Stimulated activated CD8-positive, alpha-beta memory T cell treated with anti-CD3 and anti-CD28 coated beads, Interleukin-15, amount 100 ng/mL, for 4 hours (primary cell): ENCODE data around the gene ITGB2.

ENCODE experiments used
- DNase-seq, 2 donors: peaks; one replicate each; pipeline ENCODE4 v3.0.0-alpha.2; 2020; ENCODE audit warnings: low read depth in 2 of 2

Gene ITGB2

DNA sequence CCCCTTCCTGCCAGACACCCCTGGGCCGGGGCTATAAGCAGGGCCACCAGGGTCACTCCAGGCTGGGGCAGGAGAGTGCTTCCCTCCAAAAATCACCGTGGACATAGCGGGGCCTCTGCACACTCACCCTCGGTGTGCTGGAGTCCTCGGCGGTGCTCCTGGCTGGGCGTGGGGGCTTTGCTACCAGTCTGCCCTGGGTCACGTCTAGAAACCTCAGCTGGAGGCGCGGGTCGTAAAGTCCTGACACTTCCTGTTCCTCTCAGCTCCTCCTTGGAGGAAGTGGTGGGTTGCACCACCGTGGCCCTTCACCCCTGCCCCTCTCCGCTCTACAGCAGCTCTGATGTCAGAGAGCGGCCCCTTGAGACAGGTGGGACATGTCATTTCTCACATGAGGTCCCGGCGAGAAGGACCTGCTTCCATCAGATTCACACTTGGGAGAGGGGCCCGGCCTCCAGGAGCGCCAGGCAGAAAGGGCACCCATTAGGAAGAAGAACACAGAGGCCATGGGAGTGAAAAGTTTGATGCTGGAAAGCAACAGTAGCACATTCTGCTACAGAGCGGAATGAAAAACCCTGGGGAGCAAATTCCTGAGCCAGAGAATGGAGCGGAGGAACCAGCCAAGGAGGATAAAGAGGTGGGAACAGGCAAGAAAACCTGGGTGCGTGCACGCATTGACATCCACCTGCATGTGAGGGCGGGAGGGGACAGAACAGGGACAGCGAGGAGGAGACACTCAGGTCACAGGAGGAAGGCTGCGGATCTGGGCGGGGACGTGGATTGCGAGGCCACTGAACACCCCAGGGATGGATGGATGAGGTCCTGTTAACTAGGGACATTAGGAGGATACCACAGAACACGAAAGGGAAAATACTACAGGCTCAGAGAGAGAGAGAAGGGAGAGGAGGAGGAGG is at the start of gene ITGB2:
Gene ITGB2 (minus strand): TSS at position 206 of the 911 bp plus-strand sequence. CDS start 10,117 bp downstream, outside the sequence.
- DNase-seq = peak in 1 of 2 donors; percentile 51

DNA sequence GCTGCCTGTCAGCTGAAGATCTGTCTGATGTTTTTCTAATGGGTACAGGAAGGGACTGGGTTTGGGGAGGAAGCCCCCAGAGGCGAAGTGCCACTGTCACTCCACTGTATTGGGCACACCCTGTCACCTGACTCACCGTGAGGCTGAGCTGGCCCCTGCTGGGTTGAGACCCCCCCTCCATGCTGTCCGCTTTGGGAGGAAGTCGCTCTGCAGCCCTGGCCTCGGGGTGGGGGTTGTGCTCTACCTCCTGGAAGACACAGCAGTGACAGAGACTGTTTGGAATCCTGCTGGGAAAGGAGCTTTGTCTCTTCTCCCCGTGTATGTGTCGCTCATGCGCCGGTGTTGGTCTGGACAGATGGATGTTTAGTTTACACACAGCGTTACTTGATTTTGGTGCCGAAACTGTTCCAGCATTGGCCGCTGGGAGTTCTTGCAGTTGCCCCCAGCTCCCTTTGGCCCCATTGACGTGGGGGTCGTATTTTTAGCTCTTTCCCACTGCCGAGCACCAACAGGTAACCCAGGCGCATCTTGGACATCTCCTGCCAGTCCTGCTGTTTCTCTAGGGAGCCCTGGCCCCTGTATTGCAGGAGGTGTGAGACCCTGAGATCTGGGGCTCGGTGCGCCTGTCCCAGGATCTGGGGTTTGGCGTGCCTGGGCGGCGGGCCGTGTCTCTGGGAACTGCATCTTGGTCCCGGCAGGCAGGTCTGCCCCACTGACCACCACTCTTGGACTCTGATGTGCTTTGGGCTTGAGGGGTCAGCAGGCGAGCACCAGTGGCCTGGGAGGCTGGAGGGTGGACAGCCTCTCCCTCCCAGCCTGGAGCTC is 49.4 kb upstream of the ITGB2 start:
- no peak for DNase-seq

DNA sequence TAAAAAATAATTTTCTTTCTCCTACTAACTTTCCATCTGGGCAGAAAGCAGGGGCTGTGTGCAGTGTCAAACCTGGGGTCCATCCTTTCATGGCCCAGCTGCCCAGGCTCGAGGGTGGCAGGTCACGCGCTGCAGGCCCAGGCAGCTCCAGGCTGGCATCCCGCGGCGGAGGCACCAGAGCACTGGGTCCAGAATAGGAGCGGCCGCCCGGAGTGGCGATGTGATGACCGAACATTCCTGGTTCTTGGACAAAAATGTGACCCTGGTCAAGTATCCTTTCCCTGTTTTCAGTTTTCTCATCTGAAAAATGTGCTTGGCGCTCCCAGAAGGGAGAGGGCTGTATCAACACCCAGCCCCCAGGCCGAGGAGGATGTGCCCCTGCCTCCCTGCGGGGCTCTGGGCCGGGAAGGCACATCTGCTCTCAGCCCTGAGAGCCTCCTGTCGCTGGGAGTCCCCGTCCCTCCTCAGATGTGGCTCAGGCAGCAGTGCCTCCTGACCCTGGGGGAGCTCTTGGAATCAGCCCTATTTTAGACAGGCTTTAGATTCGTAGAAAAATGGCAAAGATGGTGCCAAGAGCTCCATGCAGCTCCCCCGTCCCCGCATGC is 48.5 kb upstream of the ITGB2 start:
- no peak for DNase-seq

DNA sequence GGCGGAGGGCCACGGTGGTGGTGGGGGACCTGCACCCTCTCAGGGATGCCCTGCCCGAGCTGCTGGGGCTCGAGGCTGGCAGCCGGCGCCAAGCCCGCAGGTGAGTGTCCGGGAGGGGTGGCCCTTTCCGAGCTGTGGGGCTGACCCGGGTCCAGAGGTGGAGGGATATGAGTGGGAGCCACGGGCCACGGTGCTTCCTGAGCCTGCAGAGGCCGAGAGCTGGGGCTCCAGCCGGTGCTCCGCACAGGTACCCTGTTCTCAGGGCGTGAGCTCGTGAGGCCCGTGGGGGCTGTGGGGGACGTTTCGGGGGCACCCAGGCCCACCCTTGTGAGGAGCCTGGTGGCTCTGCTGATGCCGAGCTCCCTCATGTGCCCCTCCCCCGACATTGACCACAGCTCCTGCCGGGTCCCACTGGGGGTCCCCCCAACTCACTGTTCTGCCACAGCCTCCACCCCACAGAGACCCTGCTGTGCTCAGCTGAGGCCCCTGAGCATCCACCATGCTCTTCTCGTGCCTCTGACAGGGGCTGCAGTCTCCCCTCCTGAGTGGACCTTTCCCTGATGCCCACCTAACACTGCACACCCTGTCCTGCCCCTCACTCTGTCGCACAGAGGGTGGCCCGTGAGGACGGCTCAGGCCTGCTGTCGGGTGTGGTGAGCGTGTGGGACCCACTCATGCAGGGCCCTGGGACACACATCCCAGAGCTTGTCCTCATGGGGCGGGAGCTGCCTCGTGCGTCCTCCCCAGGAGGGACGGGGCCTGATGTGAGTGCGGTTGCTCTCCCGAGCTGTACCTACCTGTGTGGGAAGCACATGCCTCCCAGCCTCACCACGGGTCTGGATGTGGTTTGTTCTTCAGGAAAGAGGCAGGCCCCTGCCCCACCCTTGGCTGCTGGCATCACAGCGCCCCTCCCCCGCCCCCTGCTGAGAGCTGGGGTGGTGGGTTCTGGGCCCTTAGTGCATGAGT is 46.7 kb upstream of the ITGB2 start:
- no peak for DNase-seq

- no peak for DNase-seq
These were observed 45.7 kb upstream of the ITGB2 start for GRCh38 chr21:44966135-44967081.

- peak in 1 of 2 donors; percentile 13 for DNase-seq
These were observed 44.7 kb upstream of the ITGB2 start for GRCh38 chr21:44965251-44966022.

DNA sequence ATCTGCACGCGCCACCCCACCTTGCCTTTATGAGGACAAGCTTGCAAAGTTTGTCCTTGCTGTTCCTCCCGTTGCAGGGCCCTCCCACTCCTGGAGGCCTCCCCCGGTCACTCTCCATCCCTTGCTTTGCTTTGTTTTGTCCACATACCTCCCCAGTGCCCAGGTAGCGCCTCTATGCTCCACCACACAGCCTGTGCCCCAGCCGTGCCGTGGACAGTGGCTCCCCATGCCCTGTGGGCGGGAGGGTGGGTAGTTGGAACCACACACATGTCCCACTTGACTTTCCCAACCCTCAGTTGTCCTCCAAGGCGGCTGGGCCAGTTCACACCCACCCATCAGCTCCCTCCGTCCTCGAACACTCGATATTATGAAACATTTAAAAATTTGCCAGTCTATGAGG is 43.7 kb upstream of the ITGB2 start:
- no peak for DNase-seq

- DNase-seq = no peak
These were observed 41.8 kb upstream of the ITGB2 start for GRCh38 chr21:44962403-44962966.

DNA sequence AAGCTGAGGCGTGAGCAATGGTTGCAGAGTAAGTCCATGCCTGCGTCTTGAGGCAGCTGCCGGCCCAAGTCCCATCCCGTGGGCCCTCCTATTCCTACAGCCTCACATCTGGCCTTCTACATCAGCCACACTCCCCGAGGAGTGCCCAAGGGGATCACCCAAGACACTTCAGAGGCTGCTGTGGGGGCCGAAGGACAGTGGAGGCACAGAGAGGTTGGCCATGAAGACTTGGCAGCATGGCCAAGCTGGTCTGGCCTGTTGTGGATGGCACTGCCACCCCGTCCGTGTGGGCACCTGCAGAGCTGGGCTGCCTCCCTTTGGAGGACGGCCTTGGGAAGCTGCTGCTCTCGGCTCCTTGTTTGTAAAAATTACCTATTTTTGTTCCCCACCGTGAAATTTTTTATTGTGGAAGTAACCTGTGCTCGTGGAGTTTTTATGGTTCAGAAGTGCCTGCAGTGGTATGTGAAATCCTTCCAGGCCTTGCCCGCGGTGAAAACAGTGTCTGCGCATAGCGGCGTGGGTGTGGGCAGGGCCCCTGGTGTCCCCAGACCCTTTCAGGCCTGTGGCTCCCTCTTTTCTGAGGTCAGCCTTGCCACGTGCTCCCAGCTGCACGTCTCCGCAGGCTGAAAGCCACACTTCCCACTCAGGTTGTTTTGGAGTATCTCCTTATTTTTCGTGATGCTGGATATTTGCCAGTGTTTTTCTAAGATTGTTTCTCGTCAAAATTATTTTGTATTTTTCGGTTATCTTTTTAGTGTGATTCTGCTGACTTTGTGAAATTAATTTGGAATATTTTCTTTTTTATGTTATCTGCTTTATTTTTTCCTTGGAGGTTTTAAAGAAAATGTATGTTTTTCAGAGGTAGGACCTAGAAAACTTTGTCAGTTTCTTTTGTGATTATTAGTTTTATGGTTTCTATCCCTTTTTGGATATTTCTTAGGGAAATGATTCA is 39.7 kb upstream of the ITGB2 start:
- no peak for DNase-seq

- DNase-seq = no peak
These were observed 38.8 kb upstream of the ITGB2 start for GRCh38 chr21:44959376-44960091.

GRCh38 chr21:44958471-44959191 is 37.9 kb upstream of the ITGB2 start:
- DNase-seq = no peak

GRCh38 chr21:44957901-44958451 is 37.3 kb upstream of the ITGB2 start:
- DNase-seq = no peak

DNA sequence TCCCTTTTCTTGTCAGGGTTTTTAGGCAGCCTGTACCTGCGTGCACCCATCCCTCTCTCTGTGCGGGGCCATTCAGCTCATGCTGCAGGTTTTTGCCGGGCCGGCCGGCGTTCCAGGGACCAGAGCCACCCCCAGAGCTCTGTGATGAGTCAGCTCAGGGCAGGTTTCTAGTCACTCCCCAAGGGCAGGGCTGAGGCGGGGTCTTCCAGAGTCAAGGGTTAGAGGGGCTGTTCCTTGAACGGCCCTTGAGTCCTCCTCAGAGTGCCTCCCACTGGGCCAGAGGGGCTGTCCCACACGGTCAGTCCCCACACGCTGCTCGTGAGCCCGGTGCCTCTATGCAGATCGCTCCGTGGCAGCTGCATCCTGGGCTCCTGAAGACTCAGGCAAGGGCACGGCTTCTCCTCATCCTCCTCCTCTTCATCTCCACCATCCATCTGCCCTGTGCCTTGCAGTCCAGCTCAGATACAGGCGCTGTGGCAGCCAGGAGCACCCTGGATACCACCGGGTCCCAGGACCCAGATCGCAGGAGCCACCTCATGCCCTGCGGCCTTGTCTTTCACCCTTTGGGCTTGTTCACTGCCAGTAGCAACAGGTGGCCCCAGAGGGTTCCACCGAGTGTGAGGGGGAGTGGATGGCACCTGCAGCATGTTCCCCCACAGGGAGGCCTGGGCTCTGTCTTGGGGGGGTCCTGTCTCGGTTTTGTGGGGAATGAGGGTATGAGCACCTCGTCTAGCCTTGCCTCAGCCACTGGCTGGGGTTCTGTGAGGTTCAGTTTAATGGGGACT is 36.5 kb upstream of the ITGB2 start:
- no peak for DNase-seq

GRCh38 chr21:44956356-44957046 is 35.8 kb upstream of the ITGB2 start:
- no peak for DNase-seq

DNA sequence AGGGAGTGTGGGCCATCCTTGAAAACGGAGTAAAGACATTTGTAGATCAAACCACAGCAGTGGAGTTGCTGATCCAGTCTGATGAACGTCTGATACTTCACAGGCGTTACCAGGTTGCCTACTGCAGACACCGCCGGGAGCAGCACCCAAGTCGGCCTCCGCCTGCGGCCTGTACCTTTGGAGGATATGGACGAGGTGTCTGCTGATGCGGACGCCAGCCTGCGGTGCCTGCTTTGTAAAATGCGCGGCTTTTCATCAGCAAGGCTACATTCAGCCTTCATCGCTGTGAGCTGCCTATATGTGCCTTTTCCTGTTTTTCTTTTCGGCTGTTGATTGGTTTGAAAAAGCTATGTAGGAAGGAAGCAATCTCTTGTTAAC is 35.1 kb upstream of the ITGB2 start:
- no peak for DNase-seq
